NB4 (cell line): ENCODE data around the gene UBA7.
A peak's percentile ranks its signal among the peaks of the same experiment; 100 is the strongest.

ENCODE experiments used
- CTCF ChIP-seq: IDR thresholded peaks from one replicate; pipeline ENCODE4 v1.5.1; 2012; ENCODE audit warnings: low read depth, low read length
- MYC ChIP-seq: IDR thresholded peaks from 2 replicates; pipeline ENCODE4 v1.6.1; 2011; ENCODE audit warnings: low read depth, low read length
- POLR2A ChIP-seq: IDR thresholded peaks from 2 replicates; pipeline ENCODE4 v1.6.1; 2011; ENCODE audit warnings: mild to moderate bottlenecking; ENCODE audit not compliant: insufficient read length; ENCODE audit errors: extremely low read depth
- TF ChIP-seq, protein P1 (sequence below): IDR thresholded peaks from 2 replicates; pipeline ENCODE4 v1.6.1; 2011; ENCODE audit warnings: low read depth, low read length

GRCh38 chr3:49805367-49805782 is 8.4 kb downstream of the UBA7 start:
- no peak for TF ChIP-seq POLR2A
- TF ChIP-seq CTCF, result no peak
- TF ChIP-seq, protein P1, sequence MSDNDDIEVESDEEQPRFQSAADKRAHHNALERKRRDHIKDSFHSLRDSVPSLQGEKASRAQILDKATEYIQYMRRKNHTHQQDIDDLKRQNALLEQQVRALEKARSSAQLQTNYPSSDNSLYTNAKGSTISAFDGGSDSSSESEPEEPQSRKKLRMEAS, result peak; percentile 91
- peak; percentile 95 for TF ChIP-seq MYC
